Activated gamma-delta T cell treated with anti-CD3 and anti-CD28 coated beads, Interleukin-2, amount 50 U/mL, for 16 hours (primary cell): ENCODE measurements around the gene LRRN2.

Experiments used
- DNase-seq: peaks from one replicate; pipeline ENCODE4 v3.0.0-alpha.2; 2020; ENCODE audit warnings: low read depth

LRRN2 gene

DNA sequence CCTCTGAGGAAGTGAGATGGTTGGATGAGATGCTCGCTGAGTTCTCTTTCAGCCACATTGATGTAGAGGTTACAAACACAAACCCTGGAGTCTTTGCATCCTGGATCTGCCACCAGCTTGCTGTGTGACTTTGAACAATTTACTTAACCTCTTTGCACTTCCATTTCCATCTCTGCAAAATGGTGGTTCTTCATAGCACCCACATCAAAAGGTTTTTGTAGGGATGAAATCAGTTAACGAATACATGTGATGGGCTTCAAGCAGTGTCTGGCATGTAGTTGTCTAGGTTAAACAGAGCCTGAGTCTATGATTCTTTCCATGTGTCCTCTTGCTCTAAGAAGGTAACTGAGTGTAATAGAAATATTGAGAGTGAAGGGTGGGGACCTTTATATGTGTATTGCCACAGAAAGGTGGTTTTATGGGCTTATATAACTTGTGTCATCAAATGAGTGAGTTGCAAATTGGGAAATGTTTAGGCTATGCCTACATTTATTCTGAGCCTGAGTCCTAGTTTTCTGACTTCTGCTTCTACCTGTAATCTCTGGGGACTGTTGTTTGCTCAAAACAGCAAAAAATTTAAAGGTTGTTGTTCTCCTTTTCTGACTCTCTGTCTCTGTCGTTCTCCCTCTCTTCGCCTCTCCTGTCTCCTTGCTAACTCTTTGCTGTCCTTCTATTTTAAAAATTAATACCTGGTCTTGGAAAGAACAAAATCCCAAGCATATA, 27.3 kb upstream of the LRRN2 start:
- no peak for DNase-seq

DNA sequence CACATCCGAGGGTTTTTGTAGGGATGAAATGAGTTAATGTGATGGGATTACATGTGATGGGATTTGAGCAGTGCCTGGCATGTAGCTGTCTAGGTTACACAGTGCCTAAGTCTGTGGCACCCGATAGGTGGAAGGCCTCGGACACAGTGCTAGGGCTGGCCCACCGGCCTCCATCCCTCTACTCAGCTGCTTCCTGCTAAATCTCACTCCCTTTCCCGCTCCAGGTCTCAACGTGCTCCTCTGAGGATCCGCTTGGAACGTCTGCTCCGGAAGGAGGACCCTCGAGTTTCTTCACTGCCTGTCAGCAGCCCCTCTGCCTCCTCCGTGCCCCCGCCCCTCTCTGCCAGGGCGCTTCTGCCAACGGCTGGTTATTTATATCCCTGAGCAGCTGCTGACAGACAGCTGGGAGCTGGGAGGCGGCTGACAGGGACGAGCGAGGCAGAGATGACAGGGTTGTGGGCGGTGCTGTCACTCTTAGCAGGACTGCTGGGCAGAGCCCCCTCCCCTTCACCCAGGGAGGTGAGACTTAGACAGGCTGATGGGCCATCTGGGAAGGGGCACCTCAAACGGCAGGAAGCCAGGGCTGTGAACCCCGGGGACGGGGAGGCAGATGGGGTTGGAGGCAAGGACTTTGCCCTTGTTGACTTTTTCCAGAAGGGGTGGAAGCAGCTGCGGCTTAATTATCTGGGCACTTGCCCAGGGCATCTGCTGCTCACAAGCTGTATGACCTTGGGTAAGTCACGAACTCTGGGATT, 26.6 kb upstream of the LRRN2 start:
- no peak for DNase-seq

- DNase-seq, result no peak
Measured at GRCh38 chr1:204711103-204711946, 25.8 kb upstream of the LRRN2 start.

DNA sequence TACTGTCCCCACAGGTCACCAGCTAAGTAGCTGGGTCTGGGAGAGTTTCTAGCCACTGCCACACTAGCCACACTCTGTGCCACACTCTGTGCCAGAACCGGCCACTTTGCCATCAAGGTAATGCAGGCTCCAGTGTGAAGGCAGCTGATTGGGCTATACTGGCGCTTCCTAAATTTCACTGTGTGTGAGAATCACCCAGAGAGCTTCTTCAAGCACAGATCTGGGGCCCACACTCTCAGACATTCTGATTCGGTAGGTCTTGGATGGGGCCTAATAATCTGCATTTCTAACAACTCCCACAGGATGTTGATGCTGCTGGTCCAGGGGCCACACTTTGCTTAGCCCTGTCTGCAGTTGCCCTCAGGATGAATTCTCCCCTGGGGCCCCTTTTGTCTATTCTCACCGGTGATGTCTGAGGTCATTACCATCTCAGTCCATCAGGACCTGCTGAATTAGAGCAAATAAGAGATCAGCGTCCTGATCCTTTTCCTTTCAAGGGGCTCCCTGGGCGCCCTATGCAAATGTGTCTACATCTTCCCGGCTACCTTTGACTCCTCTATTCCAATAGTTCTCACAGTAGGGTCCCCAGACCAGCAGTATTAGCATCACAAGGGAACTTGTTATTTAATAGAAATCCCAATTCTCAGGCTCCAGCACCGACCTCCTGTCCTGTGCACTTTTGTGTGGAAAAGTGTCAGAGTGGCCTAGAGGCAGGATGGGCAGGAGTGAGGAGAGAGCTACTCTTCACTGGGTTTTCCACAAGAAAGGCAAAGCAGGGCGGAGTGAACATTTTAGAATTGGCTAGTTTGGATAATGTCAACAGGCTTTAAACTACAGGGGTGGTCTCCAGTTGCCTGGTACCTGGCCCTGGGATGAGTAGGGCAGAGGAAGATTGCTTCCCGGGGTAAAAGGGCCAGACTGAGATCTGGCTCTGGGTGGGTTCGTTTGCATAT, 24.7 kb upstream of the LRRN2 start:
- DNase-seq, result no peak

GRCh38 chr1:204709021-204709420, 23.5 kb upstream of the LRRN2 start:
- DNase-seq, result no peak

- no peak for DNase-seq
Measured at GRCh38 chr1:204706838-204707509, 21.4 kb upstream of the LRRN2 start.

DNA sequence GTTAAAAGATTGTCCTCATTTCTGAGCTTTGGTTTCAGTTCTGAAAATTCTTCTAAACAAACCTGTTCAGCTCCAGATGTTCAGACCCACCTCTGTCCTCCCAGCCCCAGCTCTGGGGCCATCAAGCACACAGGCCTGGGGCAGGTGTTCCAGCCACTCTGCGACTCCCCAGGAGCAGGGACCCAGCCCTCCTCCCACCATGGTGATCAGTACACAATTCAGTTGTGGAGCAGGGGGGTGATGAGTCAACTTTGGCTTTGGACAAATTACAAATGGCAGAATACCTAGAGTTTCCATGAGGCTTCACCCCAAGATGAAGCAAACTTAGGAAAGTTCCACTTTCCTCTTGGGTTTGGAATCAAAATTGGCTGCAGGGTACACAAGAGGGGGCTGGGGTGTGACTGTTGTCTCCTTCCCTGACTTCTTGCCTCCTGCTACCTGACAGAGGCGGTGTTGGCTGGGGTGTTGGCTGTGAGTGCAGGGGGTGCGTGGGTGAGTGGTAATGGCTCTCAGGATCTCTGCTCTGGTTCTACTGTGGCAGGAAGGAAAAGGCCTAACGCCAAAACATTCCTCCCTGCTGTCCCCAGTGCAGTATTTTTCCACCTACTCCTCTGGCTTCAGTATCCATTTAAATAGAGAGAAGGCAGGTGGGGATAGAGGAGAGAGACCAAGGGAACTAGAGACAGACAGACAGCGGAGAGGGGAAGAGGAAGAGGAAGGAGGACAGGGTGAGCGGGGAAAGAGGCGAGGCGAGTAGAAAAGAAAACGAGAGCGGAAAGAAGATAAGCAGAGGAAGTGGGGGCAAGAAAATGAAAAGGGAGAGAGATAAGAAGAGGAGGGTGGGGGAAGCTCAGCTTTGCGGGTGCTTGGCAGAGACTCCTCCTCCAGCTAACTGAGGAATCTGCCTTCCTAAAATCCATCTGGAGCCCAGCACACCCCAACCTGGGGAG, 20.6 kb upstream of the LRRN2 start:
- DNase-seq, result no peak

DNA sequence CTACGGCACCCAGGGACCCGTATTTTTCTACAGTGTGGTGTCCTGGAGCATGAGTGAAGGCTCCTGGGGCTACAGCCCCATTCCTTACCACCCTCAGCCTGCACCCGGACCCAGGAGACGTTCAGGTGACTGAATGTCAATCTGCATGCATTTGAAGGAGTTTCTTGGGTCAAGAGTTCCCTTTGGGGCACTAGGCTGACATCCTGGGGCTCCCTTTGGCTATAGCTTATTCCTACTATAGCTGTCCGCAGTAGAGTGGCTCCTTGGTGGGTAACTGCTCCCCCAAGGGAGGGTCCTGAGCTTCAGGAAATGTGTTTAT, 19.9 kb upstream of the LRRN2 start:
- no peak for DNase-seq

DNA sequence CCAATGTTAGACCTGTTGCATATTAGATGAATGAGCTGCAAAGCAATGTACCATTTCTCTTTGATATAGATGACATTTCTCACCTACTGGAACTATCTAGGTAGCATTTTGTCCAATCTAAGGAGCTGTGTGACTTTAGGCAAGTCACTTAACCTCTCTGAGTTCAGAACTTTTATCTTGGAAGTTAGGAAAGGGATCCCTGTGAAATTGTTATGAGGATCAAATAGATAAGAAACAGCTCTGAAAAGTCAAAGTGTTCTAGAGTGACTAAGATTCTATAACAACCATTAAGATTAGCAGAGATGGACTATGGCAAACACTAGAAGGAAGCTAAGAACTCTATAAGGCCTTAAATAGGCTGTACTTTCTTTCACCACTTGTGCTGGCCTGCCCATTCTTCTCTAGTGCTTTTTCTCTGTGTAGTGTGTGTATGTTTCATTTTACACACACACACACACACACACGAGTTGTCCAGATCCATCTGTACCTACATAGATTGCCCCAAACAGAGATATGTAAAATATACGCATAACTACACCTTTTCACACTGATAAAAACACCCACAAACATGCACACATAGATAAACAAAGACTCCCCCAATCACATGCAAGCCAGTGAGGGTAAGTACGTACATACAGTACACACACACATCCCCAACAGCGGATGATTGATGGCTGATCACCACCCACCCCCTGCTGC, 19.4 kb upstream of the LRRN2 start:
- no peak for DNase-seq

DNA sequence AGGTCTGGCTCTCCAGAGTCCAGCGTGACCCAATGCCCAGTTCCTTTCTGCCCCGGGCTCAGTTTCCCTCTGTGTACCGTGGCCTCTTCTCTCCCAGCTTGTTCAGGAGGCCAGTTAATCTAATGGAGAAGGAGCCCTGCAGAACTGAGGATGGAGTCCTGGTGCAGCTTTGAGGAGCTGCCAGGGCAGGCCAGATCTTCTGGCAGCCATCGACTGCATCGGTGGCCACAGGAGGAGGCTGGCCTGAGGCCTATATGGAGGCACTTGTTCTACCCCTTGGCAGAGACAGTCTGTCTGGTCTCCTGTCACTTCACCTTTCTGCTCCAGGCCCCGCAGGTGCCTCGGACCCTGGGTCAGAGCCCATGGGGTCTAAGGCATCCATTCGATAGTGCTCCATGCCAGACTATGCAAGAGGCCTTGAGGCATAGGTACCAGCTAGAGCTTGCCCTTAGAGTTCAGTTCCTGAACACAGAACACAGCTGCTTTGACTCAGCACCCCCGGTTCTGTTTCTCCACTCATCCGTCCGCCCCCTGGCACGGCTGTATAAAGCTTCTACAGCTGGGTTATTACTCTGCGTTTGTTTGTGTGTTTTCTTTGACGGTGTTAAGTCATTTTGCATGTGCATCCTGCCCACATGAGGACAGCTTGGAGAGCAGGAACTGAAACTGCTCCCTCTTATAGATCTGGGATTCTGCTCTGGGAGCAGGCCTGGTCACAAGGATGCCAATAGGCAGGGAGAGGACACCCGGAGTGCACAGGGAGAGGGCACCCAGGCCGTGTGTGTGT, 18.5 kb upstream of the LRRN2 start:
- DNase-seq, result no peak

DNA sequence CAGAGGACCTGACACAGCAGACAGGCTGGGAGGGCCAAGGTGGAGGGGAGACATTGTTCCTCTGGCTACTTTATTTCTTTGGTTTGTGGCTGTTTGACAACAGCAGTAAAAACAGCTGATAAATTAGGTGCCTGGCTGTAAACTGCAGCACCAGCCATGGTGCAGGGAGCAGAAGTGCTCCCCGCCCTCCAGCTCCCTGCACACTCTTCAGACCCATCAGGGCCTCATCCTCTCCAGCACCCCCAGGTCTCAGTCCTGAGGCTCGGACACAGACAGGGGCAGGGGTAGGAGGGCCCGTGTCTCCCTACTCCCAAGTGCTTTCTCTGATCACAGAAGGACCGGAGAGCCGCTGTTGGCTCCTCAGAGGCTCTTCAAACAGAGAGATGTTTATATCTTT, 17.7 kb upstream of the LRRN2 start:
- DNase-seq, result no peak

GRCh38 chr1:204702552-204703267, 17.2 kb upstream of the LRRN2 start:
- DNase-seq, result no peak

- DNase-seq, result no peak
Measured at GRCh38 chr1:204701229-204701628, 15.7 kb upstream of the LRRN2 start.

DNA sequence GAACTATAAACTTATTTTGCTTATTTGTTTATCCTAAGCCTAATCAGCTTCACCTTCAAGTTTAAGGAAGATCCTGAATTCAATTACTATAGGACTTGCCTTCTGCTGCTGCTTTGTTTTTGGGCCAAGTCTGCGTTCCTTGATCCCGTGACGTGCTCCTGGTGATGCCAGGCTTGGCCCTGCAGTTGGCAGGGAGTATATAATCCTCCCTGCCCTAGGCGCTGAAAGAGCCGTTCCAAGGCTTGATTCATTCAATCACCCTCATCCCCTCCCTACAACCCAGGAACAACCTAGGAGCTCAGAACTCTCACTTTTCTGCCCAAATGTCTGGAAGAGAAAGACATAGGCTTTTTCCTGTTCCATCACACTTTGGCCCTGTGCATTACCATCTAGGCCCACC, 12.4 kb upstream of the LRRN2 start:
- no peak for DNase-seq

GRCh38 chr1:204696606-204697005, 11.1 kb upstream of the LRRN2 start:
- no peak for DNase-seq

DNA sequence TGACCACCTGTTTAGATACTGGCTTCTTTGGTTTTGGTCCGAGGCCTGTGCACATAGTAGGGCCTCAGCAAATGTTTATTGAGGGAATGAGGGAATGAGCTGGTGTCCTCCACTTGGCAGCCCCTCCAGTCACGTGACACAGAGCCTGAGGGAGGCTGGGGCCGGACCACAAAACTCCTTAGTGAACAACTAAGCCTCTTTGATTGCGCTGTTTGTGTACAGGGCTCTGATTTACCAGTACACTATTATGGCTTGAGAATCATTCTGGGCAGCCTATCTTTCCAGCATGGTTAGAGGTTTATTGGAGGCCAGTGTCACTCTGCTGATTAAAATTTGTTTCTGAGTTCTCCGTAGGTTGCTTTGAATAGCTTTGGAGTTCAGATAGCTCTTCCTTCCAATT, 10.2 kb upstream of the LRRN2 start:
- DNase-seq, result no peak

DNA sequence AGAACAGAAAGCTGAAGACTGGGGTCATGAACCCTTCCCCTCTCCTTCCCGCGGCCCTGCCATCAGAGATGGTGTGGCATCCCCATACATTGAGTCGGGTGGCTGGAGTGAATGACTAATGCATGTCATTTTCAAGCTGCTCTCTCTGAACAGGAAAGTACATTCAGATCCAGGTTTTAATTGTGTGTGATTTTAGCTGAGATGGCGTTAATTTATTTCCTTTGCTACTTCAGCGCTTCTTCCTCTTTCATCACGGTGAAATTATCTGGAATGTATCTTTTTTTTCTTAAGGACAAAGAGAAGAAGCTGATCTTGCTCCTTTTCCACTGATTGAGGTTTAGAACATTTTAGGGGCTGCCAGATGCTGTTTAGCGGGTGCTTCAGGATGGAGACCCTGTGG, 8.6 kb upstream of the LRRN2 start:
- DNase-seq, result no peak

DNA sequence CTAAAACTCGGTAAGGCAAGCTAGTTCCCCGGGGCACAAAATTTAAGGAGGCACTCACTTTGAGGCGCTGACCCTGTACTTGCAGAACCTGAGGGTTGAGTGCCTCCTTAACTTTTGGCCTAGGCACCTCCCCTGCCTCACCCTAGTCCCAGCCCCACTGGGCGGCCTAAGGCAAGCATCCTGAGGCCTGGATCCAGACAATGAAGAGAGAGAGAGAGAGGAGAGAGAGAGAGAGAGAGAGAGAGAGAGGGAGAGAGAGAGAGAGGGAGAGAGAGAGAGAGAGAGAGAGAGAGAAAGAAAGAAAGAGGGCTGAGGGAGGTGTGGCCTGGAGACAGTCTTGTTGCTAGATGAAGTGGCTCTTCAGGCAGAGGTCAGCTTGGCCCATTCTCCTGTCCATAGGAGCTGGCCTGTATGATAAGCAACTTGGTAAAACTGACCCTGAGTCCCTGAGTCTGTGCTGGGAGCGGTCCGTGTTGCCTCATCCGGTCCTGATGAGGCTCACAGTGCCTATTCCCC, 7.4 kb upstream of the LRRN2 start:
- DNase-seq, result no peak
